Activated CD8-positive, alpha-beta memory T cell treated with anti-CD3 and anti-CD28 coated beads, Interleukin-2, amount 50 U/mL, for 1 hour (primary cell): ENCODE measurements around the gene MEIS1.

Experiments used
- DNase-seq: peaks from one replicate; pipeline ENCODE4 v3.0.0-alpha.2; 2020; ENCODE audit errors: extremely low read depth

The MEIS1 gene

DNA sequence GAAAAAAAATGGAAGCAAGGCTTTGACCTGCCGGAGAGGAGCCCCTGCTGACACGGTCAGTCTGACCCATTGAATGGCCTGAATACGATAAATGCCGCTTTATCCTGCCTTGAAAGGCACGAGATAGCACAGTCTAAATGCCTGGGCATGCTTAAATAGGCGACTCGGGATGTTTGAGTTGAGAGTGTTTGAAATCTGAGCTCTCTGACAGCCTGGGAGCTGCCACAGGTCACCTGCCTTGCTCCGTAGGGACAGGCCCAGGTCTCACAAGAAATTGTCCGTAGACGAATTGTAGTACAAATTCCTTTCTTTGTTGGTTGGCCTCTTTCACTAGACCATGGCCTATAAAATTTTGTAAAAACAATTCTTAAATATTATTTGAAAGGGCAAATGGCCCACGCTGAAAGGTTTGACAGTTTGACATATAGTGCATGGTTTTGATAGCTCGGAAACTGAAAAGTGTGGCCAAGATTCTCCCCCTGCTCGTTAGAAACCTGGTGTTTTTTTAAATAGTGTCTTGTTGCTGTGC is 72.8 kb downstream of the MEIS1 start:
- DNase-seq, result no peak

DNA sequence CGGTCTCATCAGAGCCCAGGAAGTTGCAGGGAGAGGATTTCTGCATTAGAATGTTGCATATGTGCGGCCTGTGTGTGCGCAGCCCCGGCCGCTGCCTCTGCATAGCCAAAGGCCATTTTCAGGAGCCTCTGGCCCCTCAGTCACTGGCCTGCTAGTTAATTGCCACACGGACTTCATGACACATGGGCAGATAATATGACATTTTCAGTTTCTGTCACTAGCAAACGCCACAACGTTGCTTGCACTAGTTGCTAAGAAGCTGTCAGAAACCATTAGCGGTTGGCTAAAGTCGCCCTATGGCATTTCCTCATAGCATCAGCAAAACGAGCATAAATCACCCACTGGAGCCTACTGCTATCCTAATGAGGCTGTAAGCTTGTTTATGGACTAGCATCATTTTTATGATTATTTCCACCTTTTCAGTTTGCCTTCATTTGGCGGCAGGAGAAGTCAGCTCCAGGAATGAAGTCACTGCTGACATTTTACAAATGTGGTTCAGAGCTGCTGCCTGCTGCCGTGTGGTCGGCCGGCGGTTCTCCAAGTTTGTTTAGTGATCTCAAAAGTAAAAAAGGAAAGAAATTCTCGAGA is 73.7 kb downstream of the MEIS1 start:
- no peak for DNase-seq

- no peak for DNase-seq
Measured at GRCh38 chr2:66509326-66509811, 74.4 kb downstream of the MEIS1 start.

- no peak for DNase-seq
Measured at GRCh38 chr2:66512626-66513025, 77.7 kb downstream of the MEIS1 start.

DNA sequence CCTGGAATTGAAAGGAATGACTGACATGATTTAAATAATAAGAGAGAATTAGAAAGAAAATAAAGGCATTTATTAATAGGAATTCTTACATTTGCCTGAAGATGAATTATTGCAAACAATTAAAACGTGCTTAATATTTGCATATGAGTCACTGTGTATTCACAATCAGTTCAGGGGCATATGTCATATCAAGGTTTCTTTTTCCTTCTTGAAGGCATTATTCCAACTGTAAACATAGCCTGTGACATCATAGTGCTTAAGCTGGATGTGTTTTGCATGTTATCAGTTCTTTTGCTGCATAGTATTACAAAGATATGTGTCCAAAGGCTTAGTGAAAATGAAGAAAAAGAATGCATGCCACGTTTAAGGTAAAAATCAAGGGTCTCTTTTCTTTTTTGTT is 80.8 kb downstream of the MEIS1 start:
- no peak for DNase-seq

GRCh38 chr2:66516499-66516898 is 81.6 kb downstream of the MEIS1 start:
- DNase-seq, result no peak

GRCh38 chr2:66517772-66518171 is 82.8 kb downstream of the MEIS1 start:
- no peak for DNase-seq

GRCh38 chr2:66519264-66519843 is 84.4 kb downstream of the MEIS1 start:
- DNase-seq, result no peak

DNA sequence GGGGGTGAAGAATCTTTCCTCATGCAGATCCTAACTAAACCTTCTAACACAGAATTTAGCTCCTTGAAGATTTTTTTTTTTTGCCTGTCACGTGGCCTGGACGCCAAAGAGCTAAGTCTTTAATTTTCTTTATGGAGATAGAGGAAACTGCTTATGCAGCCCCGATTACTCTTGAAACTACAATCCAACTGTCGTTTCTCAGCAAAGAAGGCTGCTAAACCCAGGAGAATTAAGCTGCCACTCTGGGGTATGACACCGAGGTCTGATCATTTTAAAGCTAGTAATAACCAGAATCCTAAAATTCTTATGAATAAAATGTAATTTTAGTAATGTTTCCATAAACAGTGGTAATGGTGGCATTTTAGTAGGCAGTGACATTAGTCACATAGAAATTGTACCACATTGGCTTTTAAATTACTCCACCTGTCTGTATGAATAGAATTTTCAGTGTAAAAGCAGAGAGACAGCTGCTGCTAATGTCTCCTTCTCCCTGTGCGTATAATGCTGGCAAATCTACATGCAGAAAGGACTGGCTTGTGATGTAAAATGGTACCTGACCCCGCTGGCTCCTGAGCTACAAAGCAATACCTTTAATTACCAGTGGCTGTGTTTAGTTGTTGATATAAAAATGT is 86.5 kb downstream of the MEIS1 start:
- no peak for DNase-seq

- DNase-seq, result no peak
Measured at GRCh38 chr2:66522611-66523376, 87.9 kb downstream of the MEIS1 start.

DNA sequence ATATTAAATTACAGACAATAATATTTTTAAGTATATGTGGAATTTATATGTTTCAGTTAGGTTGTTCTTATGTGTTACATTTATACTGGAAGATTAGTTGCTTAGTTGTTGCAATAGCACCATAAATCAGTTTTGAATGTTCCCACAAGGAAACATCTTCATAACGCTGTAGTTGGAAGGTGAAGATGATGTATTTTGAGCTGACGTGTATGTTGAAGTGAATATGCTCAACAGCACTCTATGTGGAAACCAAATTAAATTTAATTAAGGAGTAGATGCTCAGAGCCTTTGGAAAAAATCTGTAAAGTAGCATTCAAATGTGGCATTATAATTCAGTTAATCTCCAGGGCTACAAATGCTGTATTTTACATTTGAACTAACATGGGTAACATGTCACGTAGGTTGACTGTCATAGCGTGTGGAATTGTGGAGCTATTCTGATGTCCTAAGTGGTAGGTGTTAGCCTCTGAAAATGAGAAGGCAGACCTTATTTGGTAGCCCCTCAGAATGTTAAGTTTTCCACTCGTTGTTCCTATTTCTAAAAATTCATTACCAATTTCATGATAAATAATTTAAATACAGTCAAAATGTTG is 88.5 kb downstream of the MEIS1 start:
- no peak for DNase-seq

GRCh38 chr2:66523990-66524389 is 89.1 kb downstream of the MEIS1 start:
- DNase-seq, result no peak

GRCh38 chr2:66525606-66526005 is 90.7 kb downstream of the MEIS1 start:
- no peak for DNase-seq

DNA sequence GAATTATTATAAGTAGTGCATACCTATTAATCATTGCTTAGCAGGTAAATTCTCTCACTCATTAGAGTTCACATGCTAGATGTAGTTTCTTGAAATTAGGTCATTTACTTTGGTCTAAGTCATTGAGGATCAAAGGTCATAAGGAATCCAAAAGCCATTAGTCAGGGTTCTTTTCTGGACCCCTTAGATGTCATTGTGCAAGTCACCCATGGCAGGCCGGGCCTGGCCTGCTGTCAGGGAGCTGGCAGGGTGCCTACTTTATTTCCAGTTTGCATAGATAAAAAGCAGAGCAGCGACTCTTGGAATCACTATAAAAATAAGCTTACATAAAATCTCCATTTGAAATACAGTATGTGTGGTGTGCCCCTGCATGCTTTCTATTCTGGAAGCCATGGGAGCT is 91.3 kb downstream of the MEIS1 start:
- no peak for DNase-seq

GRCh38 chr2:66528974-66529724 is 94.2 kb downstream of the MEIS1 start:
- DNase-seq, result no peak

DNA sequence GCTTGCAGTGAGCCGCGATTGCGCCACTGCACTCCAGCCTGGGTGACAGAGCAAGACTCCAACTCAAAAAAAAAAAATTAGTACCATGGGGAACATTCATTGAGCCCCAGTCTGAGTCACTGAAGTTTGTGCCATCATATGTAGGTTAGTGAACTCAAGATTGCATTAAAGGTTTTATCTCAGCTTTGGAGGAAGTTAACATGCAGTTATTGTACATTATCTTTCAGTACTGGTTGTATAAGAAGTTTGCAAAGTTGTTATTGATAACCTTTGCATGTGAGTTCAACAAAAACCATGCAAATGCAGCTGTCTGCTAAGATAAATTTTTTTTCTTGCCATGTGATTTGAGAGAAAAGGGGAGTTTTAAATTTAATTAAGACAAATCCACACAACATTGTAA is 95.7 kb downstream of the MEIS1 start:
- no peak for DNase-seq

- DNase-seq, result no peak
Measured at GRCh38 chr2:66531155-66531554, 96.2 kb downstream of the MEIS1 start.

DNA sequence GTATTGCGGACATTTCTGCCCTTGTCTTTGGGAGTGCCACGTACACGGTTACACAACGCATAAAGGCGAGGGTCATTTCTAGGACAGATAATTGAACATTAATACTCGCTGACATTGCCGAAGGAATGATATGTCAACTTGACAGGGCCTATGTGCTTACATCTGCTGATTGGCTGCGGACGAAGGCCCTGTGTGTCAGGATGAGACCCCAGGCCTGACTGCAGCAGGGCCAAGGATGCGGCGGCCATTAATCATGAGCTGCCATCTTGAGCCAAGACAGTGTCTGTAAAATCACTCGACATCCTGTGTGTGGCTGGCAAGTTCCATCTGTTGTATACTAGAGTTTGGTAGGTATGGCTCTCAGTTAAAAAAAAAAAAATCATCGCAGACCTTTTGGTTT is 96.6 kb downstream of the MEIS1 start:
- no peak for DNase-seq

DNA sequence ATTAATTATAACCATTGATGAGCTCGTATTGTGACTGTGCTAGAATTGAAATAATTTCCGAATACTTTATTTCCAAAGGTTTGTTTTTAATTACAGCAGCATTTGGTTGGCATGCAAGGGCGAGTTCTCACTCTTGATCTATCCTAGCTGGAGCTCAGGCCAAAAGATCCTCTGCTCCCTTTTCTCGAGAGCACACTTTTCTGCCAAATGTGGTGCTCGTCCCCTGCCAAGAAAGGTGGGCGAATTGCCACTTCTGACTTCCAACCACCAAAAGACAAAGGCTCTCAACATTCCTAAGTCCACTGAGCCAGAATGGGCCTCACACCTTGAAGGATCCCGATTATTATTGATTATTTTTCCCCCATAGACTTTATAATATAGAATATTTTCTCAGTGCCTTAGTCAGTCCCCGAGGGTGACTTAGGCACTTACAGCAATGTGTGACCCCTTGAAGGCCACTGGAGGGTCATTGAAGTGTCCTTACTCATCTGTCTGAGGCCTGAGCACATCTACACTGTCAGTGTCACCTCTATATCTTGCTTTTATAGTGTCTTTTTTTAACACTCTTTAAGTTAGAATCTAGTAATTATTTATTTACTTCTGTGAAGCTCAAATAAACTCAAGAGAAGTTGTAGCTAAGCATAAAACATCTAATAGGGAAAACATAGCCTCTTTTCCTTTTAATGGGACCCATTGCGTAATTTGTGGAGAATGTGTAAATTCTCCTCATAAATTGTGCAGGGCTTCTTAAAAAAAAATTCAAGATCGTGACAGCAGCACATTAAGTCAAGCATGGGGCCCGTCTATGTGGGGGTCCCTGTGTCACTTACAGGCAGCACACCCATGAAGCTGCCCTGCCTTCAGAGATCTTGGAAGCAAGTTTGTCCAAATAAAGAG is 98.3 kb downstream of the MEIS1 start:
- DNase-seq, result no peak

DNA sequence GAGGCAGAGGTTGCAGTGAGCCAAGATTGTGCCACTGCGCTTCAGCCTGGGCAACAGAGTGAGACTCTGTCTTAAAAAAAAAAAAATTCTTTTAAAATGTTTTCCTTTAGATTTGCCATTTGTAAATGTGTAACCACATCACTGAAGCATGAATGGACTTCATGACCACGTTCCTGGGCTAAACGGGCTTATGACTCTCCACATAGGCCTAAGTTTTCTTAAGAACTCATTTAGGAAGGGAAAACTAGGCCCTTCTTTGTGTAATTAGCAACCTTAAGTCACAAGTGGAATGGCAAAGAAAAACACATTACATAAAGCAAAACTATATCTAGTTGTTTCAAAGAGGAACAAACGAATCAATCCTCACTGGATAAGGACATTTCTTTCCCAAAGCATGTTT is 99.5 kb downstream of the MEIS1 start:
- no peak for DNase-seq
